ENCODE data around the gene CLHC1. TPM values are rescaled to one million over a fixed set of nuclear protein-coding genes. Genes with fewer than 3 reads are reported as not detected.

The CLHC1 gene
- total and polyA plus RNA-seq, 7 experiments from 2014 or later = 1.0 to 19.5 (median 6.3) TPM

DNA sequence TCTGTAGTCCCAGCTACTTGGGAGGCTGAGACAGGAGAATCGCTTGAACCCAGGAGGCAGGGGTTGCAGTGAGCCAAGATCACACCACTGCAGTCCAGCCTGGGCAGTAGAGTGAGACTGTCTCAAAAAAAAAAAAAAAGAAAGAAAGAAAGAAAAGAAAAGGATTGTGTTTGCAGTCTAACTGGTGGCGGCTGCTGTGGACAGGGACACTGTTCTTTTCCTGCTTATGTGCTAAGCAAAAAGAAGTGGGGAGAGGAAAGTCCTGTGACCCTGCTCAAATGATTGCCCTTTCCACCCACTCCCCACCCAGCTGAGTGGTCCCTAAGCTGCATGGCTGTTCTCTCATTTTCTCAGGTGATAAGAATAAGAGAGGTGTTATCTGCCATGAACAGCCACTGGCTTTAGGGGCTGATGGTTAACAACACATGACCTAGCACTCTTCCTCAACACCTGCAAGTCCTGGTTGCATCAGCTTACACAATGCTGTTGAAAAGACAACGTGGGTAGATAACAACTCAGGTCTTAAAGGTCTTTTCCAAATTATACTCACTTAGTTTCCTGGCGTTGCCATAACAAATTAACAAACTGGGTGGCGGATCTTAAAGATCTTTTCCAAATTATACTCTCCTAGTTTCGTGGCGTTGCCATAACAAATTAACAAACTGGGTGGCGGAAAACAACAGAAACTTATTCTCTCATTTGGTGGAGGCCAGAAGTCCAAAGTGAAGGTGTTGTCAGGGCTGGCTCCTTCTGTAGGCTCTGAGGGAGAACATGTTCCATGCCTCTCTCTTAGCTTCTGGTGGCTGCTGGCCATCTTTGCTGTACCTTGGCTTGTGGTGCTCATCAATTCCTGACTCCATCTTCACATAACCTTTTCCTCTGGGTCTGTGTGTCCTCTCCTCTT lies 91.5 kb downstream of the CLHC1 start:
- no peak for DNase-seq
- Mint-ChIP-seq H3K27ac (peak overlapping the region in 2 of 9 donors; percentile 38 to 42), H3K4me1 (peaks cover 15 to 39% (median 35%) of the 10 kb centered on the region in 7 donors), H3K4me3 (no peak overlapping the region), H3K36me3 (peaks cover 0 to 9% (median 0%) of the 10 kb centered on the region in 5 donors), H3K9me3 (peaks cover 0 to 3% (median 0%) of the 10 kb centered on the region in 11 donors), H3K27me3 (no peaks in the 10 kb centered on the region)
- intact Hi-C loops (cut with micrococcal nuclease) = no loop called here
- H3K4me3 ChIP-seq (ENCODE audit: low read length) = no peak overlapping the region
- POLR2A ChIA-PET = interaction anchor here (1.4 to 1.5 kb wide), 2 partner anchors 10 to 90 kb away, joined by 4 read pairs; partner anchors contain the start of gene RTN4
- H3K27me3 ChIP-seq (ENCODE audit: control insufficient read depth in 2 of 2, insufficient read depth in 2 of 2, low read length in 2 of 2) = no peaks in the 10 kb centered on the region
- H3K4me1 ChIP-seq (ENCODE audit: control insufficient read depth in 2 of 2, insufficient read depth in 2 of 2, low read length in 2 of 2) = peaks cover 0 to 9% of the 10 kb centered on the region in 2 donors
- no peak for ATAC-seq
- H3K9me3 ChIP-seq (ENCODE audit: control insufficient read depth in 2 of 3, low read length in 3 of 3) = no peaks in the 10 kb centered on the region
- CTCF ChIA-PET = no interaction called here
- H3K36me3 ChIP-seq (ENCODE audit: control insufficient read depth in 2 of 3, insufficient read depth in 3 of 3, low read length in 3 of 3) = no peaks in the 10 kb centered on the region
- no peak overlapping the region for H3K27ac ChIP-seq (ENCODE audit: low read depth, low read length)

DNA sequence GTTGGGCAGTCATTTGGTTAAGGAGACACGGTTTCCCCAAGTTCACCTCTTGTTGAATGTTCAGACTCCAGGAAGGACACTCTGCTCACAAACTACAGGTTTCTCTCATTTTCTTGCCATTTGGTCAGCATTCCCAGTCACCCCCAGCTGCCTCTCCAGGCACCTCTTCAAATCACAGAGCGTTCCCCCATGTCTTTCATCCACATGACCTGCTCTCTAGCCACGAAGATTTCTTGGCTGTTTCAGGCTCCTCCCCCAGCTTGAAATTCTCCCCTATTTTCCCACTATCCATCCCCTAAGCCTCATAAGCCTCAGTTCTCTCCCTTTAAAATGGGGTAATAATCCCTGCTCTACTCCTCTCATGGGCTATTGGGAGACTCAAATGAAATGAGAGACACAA lies 92.8 kb downstream of the CLHC1 start:
- intact Hi-C loops (cut with micrococcal nuclease) = loop anchor here in 1 of 2 donors (10.0 kb wide), 1 partner anchor 565 kb away; no protein-coding TSS in a partner anchor
- H3K27ac ChIP-seq (ENCODE audit: low read depth, low read length) = no peak overlapping the region
- no peaks in the 10 kb centered on the region for H3K27me3 Mint-ChIP-seq
- peaks cover 7 to 16% of the 10 kb centered on the region in 2 donors for H3K4me1 ChIP-seq (ENCODE audit: control insufficient read depth in 2 of 2, insufficient read depth in 2 of 2, low read length in 2 of 2)
- H3K36me3 Mint-ChIP-seq = peaks cover 0 to 10% (median 0%) of the 10 kb centered on the region in 5 donors
- no peak overlapping the region for H3K4me3 Mint-ChIP-seq
- H3K9me3 Mint-ChIP-seq = peaks cover 0 to 5% (median 0%) of the 10 kb centered on the region in 11 donors
- ChIA-PET CTCF (no interaction called here), POLR2A (no interaction called here)
- H3K4me1 Mint-ChIP-seq = peaks cover 18 to 49% (median 46%) of the 10 kb centered on the region in 7 donors
- DNase-seq = no peak
- no peak overlapping the region for H3K4me3 ChIP-seq (ENCODE audit: low read length)
- H3K27me3 ChIP-seq (ENCODE audit: control insufficient read depth in 2 of 2, insufficient read depth in 2 of 2, low read length in 2 of 2) = no peaks in the 10 kb centered on the region
- ATAC-seq = no peak
- no peaks in the 10 kb centered on the region for H3K36me3 ChIP-seq (ENCODE audit: control insufficient read depth in 2 of 3, insufficient read depth in 3 of 3, low read length in 3 of 3)
- H3K9me3 ChIP-seq (ENCODE audit: control insufficient read depth in 2 of 3, low read length in 3 of 3) = no peaks in the 10 kb centered on the region
- H3K27ac Mint-ChIP-seq = peak overlapping the region in 1 of 9 donors; percentile 70

DNA sequence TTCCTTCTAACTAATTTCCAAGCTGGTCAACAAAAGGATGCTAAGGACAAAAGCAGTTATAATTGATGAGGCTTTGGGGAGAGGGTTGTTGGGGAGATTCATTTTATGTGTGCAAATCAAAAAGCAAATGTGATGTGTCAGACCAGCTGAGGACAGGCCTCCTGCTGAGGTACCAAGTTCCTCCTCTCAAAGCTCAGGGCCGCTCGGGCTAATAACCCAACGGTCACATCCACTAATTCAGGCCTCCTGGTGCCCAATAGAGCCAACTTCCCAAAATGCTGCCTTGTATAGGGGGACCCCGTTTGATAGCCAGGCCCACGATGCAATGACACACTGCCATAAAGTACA lies 93.2 kb downstream of the CLHC1 start:
- no peaks in the 10 kb centered on the region for H3K27me3 ChIP-seq (ENCODE audit: control insufficient read depth in 2 of 2, insufficient read depth in 2 of 2, low read length in 2 of 2)
- H3K4me3 Mint-ChIP-seq = no peak overlapping the region
- H3K27ac ChIP-seq (ENCODE audit: low read depth, low read length) = no peak overlapping the region
- H3K36me3 ChIP-seq (ENCODE audit: control insufficient read depth in 2 of 3, insufficient read depth in 3 of 3, low read length in 3 of 3) = no peaks in the 10 kb centered on the region
- CTCF ChIA-PET = interaction anchor here (0.9 kb wide), 1 partner anchor 381 kb away, joined by 3 read pairs; the partner anchor contains the start of gene CFAP36
- H3K4me3 ChIP-seq (ENCODE audit: low read length) = no peak overlapping the region
- H3K27ac Mint-ChIP-seq = peak overlapping the region in 1 of 9 donors; percentile 36
- POLR2A ChIA-PET = no interaction called here
- peaks cover 9 to 20% of the 10 kb centered on the region in 2 donors for H3K4me1 ChIP-seq (ENCODE audit: control insufficient read depth in 2 of 2, insufficient read depth in 2 of 2, low read length in 2 of 2)
- H3K4me1 Mint-ChIP-seq = peaks cover 21 to 53% (median 50%) of the 10 kb centered on the region in 7 donors
- intact Hi-C loops (cut with micrococcal nuclease) = loop anchor here in 1 of 2 donors (10.0 kb wide), 1 partner anchor 564 kb away; no protein-coding TSS in a partner anchor
- H3K36me3 Mint-ChIP-seq = peaks cover 0 to 12% (median 0%) of the 10 kb centered on the region in 5 donors
- H3K9me3 ChIP-seq (ENCODE audit: control insufficient read depth in 2 of 3, low read length in 3 of 3) = no peaks in the 10 kb centered on the region
- H3K27me3 Mint-ChIP-seq = no peaks in the 10 kb centered on the region
- no peak for ATAC-seq
- DNase-seq = no peak
- peaks cover 0 to 3% (median 0%) of the 10 kb centered on the region in 11 donors for H3K9me3 Mint-ChIP-seq

DNA sequence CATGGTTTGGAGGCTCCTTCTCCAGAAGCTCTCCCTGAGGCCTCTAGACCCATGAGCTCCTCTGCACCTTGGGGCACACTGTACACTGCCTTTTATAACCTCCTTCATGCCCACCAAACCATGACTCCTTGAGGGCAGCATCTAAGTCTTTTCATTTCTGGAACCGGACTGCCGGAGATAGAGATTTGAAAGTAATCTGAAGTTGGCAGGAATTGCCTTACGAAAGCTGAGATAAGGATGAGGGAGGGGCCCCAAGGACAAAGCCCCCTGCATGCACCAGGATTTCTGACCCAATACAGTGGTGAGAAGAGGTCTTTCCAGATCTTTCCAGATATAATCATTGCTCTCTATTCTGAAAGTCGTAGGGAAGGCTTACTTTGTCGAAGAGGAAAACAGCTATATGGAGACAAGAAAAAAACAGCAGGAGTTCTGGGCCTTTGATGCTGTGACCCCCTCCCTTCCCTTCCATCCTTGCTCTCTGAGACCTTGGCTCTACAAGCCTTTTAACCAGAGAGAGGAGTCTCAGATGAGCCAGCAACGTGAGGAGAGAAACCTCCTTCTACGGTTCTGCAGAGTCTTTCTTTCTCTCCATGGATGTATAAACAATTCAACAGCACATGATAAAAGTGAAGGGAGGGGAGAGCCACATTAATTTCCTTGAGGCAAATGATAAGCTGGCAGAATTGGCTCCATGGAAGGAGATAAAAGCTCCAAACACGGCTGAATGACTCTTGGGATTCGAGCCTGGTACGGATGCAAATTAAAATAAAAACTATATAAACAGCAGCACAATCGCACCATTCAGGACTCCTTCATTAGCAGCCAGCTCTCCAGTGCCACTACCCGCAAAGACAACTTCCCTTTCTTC lies 93.8 kb downstream of the CLHC1 start:
- no peak for DNase-seq
- POLR2A ChIA-PET = interaction anchor here (0.8 kb wide), 1 partner anchor 88 kb away, joined by 3 read pairs; no protein-coding TSS in a partner anchor
- Histone ChIP-seq H3K36me3 (ENCODE audit: control insufficient read depth in 2 of 3, insufficient read depth in 3 of 3, low read length in 3 of 3) (no peaks in the 10 kb centered on the region), H3K4me1 (ENCODE audit: control insufficient read depth in 2 of 2, insufficient read depth in 2 of 2, low read length in 2 of 2) (peaks cover 13 to 26% of the 10 kb centered on the region in 2 donors), H3K27me3 (ENCODE audit: control insufficient read depth in 2 of 2, insufficient read depth in 2 of 2, low read length in 2 of 2) (no peaks in the 10 kb centered on the region), H3K4me3 (ENCODE audit: low read length) (no peak overlapping the region), H3K27ac (ENCODE audit: low read depth, low read length) (no peak overlapping the region), H3K9me3 (ENCODE audit: control insufficient read depth in 2 of 3, low read length in 3 of 3) (no peaks in the 10 kb centered on the region)
- Mint-ChIP-seq H3K36me3 (peaks cover 0 to 11% (median 0%) of the 10 kb centered on the region in 5 donors), H3K4me3 (no peak overlapping the region), H3K27me3 (no peaks in the 10 kb centered on the region), H3K27ac (peak overlapping the region in 1 of 9 donors; percentile 36), H3K4me1 (peaks cover 24 to 60% (median 56%) of the 10 kb centered on the region in 7 donors), H3K9me3 (peaks cover 0 to 2% (median 0%) of the 10 kb centered on the region in 11 donors)
- intact Hi-C loops (cut with micrococcal nuclease) = loop anchor here in 1 of 2 donors (10.0 kb wide), 1 partner anchor 563 kb away; no protein-coding TSS in a partner anchor
- no peak for ATAC-seq
- CTCF ChIA-PET = interaction anchor here (0.6 to 0.9 kb wide), 3 partner anchors 30 to 1214 kb away, joined by 3 to 5 read pairs (median 3); partner anchors contain the start of gene CFAP36

DNA sequence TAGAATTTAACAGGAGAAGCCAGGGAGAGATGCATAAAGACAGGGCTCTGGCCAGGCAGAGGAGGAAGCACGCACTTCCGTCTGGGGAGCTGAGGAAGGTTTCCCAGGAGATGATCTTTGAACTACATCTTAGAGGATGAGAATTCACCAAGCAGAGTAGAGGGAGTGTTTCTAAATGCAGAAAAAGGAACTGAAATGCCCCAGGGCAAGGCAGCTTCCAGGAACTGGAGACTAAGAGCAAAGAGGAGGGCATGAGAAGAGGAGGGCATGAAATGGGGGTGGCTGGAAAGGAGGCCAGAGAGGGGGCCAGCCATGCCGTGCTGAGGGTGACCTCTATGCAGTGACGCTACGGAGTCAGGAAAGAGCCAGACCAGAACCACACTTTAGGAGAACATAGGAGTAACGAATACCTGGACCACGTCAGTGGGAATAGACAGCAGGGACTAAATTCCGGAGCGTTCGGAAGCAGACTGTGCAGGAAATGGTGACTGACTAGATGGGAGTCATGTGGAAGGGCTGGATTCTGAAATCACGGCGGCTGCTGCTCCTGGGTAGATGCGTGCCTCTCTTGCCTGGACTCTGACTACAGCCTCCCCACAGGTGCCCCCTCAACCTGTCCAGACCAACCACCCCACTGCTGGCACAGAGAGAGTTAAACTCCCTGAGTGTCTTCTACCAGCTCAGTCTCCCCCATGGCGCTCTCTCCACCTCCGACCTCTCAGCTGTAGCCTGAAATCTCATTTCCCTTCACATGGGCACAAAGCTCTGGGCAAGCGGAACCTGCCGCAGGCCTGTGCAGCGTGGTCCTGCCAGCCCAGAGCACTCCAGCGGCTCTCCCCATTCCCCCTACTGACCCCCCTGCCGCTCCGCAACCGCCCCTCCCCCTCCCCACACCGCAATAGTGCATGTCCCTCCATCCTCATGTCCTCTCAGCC lies 94.8 kb downstream of the CLHC1 start:
- no peak for ATAC-seq
- peaks cover 0 to 2% (median 0%) of the 10 kb centered on the region in 11 donors for H3K9me3 Mint-ChIP-seq
- intact Hi-C loops (cut with micrococcal nuclease) = loop anchor here in 1 of 2 donors (10.0 kb wide), 1 partner anchor 562 kb away; no protein-coding TSS in a partner anchor
- DNase-seq = no peak
- H3K4me3 Mint-ChIP-seq = no peak overlapping the region
- Histone ChIP-seq H3K4me1 (ENCODE audit: control insufficient read depth in 2 of 2, insufficient read depth in 2 of 2, low read length in 2 of 2) (peaks cover 14 to 28% of the 10 kb centered on the region in 2 donors), H3K27ac (ENCODE audit: low read depth, low read length) (no peak overlapping the region), H3K9me3 (ENCODE audit: control insufficient read depth in 2 of 3, low read length in 3 of 3) (no peaks in the 10 kb centered on the region), H3K36me3 (ENCODE audit: control insufficient read depth in 2 of 3, insufficient read depth in 3 of 3, low read length in 3 of 3) (no peaks in the 10 kb centered on the region), H3K4me3 (ENCODE audit: low read length) (no peak overlapping the region), H3K27me3 (ENCODE audit: control insufficient read depth in 2 of 2, insufficient read depth in 2 of 2, low read length in 2 of 2) (no peaks in the 10 kb centered on the region)
- H3K36me3 Mint-ChIP-seq = peaks cover 0 to 8% (median 0%) of the 10 kb centered on the region in 5 donors
- POLR2A ChIA-PET = interaction anchor here (0.5 to 5.6 kb wide), 4 partner anchors 78 to 1168 kb away, joined by 3 to 35 read pairs (median 4); partner anchors contain the start of gene RTN4
- no peaks in the 10 kb centered on the region for H3K27me3 Mint-ChIP-seq
- H3K27ac Mint-ChIP-seq = peak overlapping the region in 7 of 9 donors; percentile 13 to 98 (median 60)
- CTCF ChIA-PET = interaction anchor here (0.6 to 0.7 kb wide), 2 partner anchors 31 to 1213 kb away, joined by 3 to 5 read pairs; no protein-coding TSS in a partner anchor
- peaks cover 19 to 56% (median 54%) of the 10 kb centered on the region in 7 donors for H3K4me1 Mint-ChIP-seq

Measured in naive thymus-derived CD4-positive, alpha-beta T cell (primary cell).